H9 (cell line): Measurements from ENCODE around the gene MGAT4A. TPM values are rescaled to one million over a fixed set of nuclear protein-coding genes. Genes with fewer than 3 reads are reported as not detected.

Experiments used
- DNase-seq: peaks from one replicate; pipeline ENCODE4 v3.0.0-alpha.2; 2017
- H2AFZ ChIP-seq: one replicate; pipeline ENCODE4 v1.6.1; 2013; ENCODE audit warnings: mild to moderate bottlenecking, low read length, control low read depth, moderate library complexity
- H2AK5ac ChIP-seq: 2 replicates; pipeline ENCODE4 v1.6.1; 2013; ENCODE audit warnings: low read length, control low read depth, mixed read lengths; ENCODE audit not compliant: insufficient read length
- H2BK120ac ChIP-seq: one replicate; pipeline ENCODE4 v1.6.1; 2013; ENCODE audit warnings: low read depth, mild to moderate bottlenecking, low read length, control low read depth, inconsistent platforms; ENCODE audit not compliant: poor library complexity, severe bottlenecking
- H2BK12ac ChIP-seq: 2 replicates; pipeline ENCODE4 v1.6.1; 2013; ENCODE audit warnings: low read length, control low read depth, mixed read lengths, low read depth; ENCODE audit not compliant: insufficient read length
- H2BK15ac ChIP-seq: 2 replicates; pipeline ENCODE4 v1.6.1; 2013; ENCODE audit warnings: low read depth, low read length, control low read depth
- H2BK20ac ChIP-seq: one replicate; pipeline ENCODE4 v1.6.1; 2013; ENCODE audit warnings: low read depth, mild to moderate bottlenecking, low read length, control low read depth, inconsistent platforms; ENCODE audit not compliant: poor library complexity, severe bottlenecking
- H2BK5ac ChIP-seq: 2 replicates; pipeline ENCODE4 v1.6.1; 2013; ENCODE audit warnings: low read length, control low read depth, mixed read lengths; ENCODE audit not compliant: insufficient read length
- H3K14ac ChIP-seq: 2 replicates; pipeline ENCODE4 v1.6.1; 2013; ENCODE audit warnings: low read length, control low read depth; ENCODE audit not compliant: insufficient read depth
- H3K18ac ChIP-seq: 2 replicates; pipeline ENCODE4 v1.6.1; 2013; ENCODE audit warnings: low read depth, mild to moderate bottlenecking, mixed read lengths, low read length, control low read depth; ENCODE audit not compliant: insufficient read length
- H3K23ac ChIP-seq: 2 replicates; pipeline ENCODE4 v1.6.1; 2013; ENCODE audit warnings: low read length, control low read depth, mixed read lengths, low read depth; ENCODE audit not compliant: insufficient read length
- H3K23me2 ChIP-seq: 2 replicates; pipeline ENCODE4 v1.6.1; 2013; ENCODE audit warnings: low read depth, mild to moderate bottlenecking, mixed read lengths, low read length, control low read depth; ENCODE audit not compliant: insufficient read length, poor library complexity, severe bottlenecking
- H3K27ac ChIP-seq: 2 replicates; pipeline ENCODE4 v1.5.1; 2013; ENCODE audit warnings: low read length, control low read depth, mixed read lengths, low read depth; ENCODE audit not compliant: insufficient read length
- H3K27me3 ChIP-seq: 2 replicates; pipeline ENCODE4 v1.6.1; 2013; ENCODE audit warnings: low read length, control low read depth, inconsistent platforms; ENCODE audit not compliant: insufficient read depth
- H3K4ac ChIP-seq: 2 replicates; pipeline ENCODE4 v1.6.1; 2013; ENCODE audit warnings: low read depth, mild to moderate bottlenecking, control low read depth, inconsistent platforms, low read length, moderate library complexity
- H3K4me1 ChIP-seq: 2 replicates; pipeline ENCODE4 v1.6.1; 2013; ENCODE audit warnings: low read length, control low read depth, inconsistent platforms; ENCODE audit not compliant: insufficient read depth
- H3K4me2 ChIP-seq: 2 replicates; pipeline ENCODE4 v1.6.1; 2013; ENCODE audit warnings: low read length, control low read depth, mixed read lengths; ENCODE audit not compliant: insufficient read length, insufficient read depth
- H3K56ac ChIP-seq: 2 replicates; pipeline ENCODE4 v1.6.1; 2013; ENCODE audit warnings: low read depth, mild to moderate bottlenecking, mixed read lengths, low read length, control low read depth; ENCODE audit not compliant: insufficient read length
- H3K79me1 ChIP-seq: 2 replicates; pipeline ENCODE4 v1.6.1; 2013; ENCODE audit warnings: low read depth, mild to moderate bottlenecking, moderate library complexity, low read length, control low read depth, inconsistent platforms; ENCODE audit not compliant: insufficient read depth, poor library complexity, severe bottlenecking
- H3K79me2 ChIP-seq: 2 replicates; pipeline ENCODE4 v1.6.1; 2013; ENCODE audit warnings: low read length, control low read depth, inconsistent platforms; ENCODE audit not compliant: insufficient read depth
- H3K9ac ChIP-seq: 2 replicates; pipeline ENCODE4 v1.6.1; 2013; ENCODE audit warnings: low read length, control low read depth, mixed read lengths; ENCODE audit not compliant: insufficient read length; ENCODE audit errors: extremely low read depth
- H3K9me3 ChIP-seq: one replicate; pipeline ENCODE4 v1.6.1; 2013; ENCODE audit warnings: low read depth, low read length, inconsistent platforms; ENCODE audit not compliant: control insufficient read depth
- H3T11ph ChIP-seq: one replicate; pipeline ENCODE4 v1.6.1; 2013; ENCODE audit warnings: mild to moderate bottlenecking, low read length, control low read depth, inconsistent platforms
- H4K20me1 ChIP-seq: one replicate; pipeline ENCODE4 v1.6.1; 2013; ENCODE audit not compliant: control insufficient read depth, insufficient read length, insufficient read depth
- H4K5ac ChIP-seq: 2 replicates; pipeline ENCODE4 v1.6.1; 2013; ENCODE audit warnings: low read depth, mild to moderate bottlenecking, mixed read lengths, low read length, control low read depth; ENCODE audit not compliant: insufficient read length
- H4K8ac ChIP-seq: replicated peaks from 2 replicates; pipeline ENCODE4 v1.6.1; 2013; ENCODE audit warnings: low read length, control low read depth, mixed read lengths, low read depth; ENCODE audit not compliant: insufficient read length
- H4K91ac ChIP-seq: 2 replicates; pipeline ENCODE4 v1.6.1; 2013; ENCODE audit warnings: low read depth, mild to moderate bottlenecking, moderate library complexity, mixed read lengths, low read length, control low read depth; ENCODE audit not compliant: insufficient read length
- H3K27ac Mint-ChIP-seq, 3 experiments: 2 replicates in 2 of 3; 3 replicates in 1 of 3; pipeline ENCODE4 v1.8.0; 2020 to 2021; ENCODE audit warnings: mixed read lengths in 3 of 3, mild to moderate bottlenecking in 1 of 3, moderate library complexity in 1 of 3
- H3K27me3 Mint-ChIP-seq: 2 replicates; pipeline ENCODE4 v1.8.0; 2021; ENCODE audit warnings: low read depth, mild to moderate bottlenecking, moderate library complexity, mixed read lengths
- H3K36me3 Mint-ChIP-seq, 3 experiments: 2 replicates in 2 of 3; 3 replicates in 1 of 3; pipeline ENCODE4 v1.8.0; 2020 to 2021; ENCODE audit warnings: low read depth in 3 of 3, mixed read lengths in 3 of 3; ENCODE audit not compliant: insufficient read depth in 1 of 3
- H3K4me1 Mint-ChIP-seq, 2 experiments: 2 replicates each; pipeline ENCODE4 v1.8.0; 2020; ENCODE audit warnings: mixed read lengths in 2 of 2
- H3K4me3 Mint-ChIP-seq, 2 experiments: 2 replicates in 1 of 2; 3 replicates in 1 of 2; pipeline ENCODE4 v1.8.0; 2020 to 2021; ENCODE audit warnings: mild to moderate bottlenecking in 2 of 2, mixed read lengths in 2 of 2, moderate library complexity in 1 of 2
- H3K9me3 Mint-ChIP-seq, 2 experiments: 2 replicates in 1 of 2; 3 replicates in 1 of 2; pipeline ENCODE4 v1.8.0; 2020; ENCODE audit warnings: mild to moderate bottlenecking in 2 of 2, mixed read lengths in 2 of 2, moderate library complexity in 1 of 2
- CTCF ChIP-seq: fragments of 200-600 bp; sonication (generic); conservative IDR thresholded peaks from 3 replicates; pipeline ENCODE4 v1.8.0; 2021; ENCODE audit warnings: antibody characterized with exemption, mild to moderate bottlenecking
- WGBS: extraction: QIAGEN DNeasy Blood & Tissue Kit; methylation state at CpG from one replicate; pipeline ENCODE4 v1.1.7; 2013; ENCODE audit warnings: missing lambda C conversion rate, low lambda C conversion rate, mixed read lengths; ENCODE audit not compliant: insufficient read length; ENCODE audit errors: extremely low coverage; 5-methylcytosine and 5-hydroxymethylcytosine counted together
- total RNA-seq: library from RNA; stranded (reverse); gene quantifications from 2 replicates; pipeline ENCODE4 v1.2.1, GENCODE V29; 2021

Gene MGAT4A
- total RNA-seq, 1 experiment from 2014 or later, result 3.5 TPM

- Histone ChIP-seq H3K9me3 (no peaks in the 10 kb centered on the region), H3K4ac (no peak overlapping the region), H2BK5ac (no peak overlapping the region), H3K18ac (no peak overlapping the region), H3K23ac (no peak overlapping the region), H3K4me2 (no peak overlapping the region), H2AFZ (no peak overlapping the region), H4K91ac (no peak overlapping the region), H4K8ac (no peak overlapping the region), H2BK15ac (no peak overlapping the region), H2BK120ac (no peak overlapping the region), H2BK20ac (no peak overlapping the region), H2AK5ac (no peak overlapping the region), H3T11ph (no peak overlapping the region), H4K5ac (no peak overlapping the region), H3K4me1 (no peaks in the 10 kb centered on the region), H3K79me1 (no peaks in the 10 kb centered on the region), H3K27ac (no peak overlapping the region), H3K9ac (no peak overlapping the region), H3K56ac (no peak overlapping the region), H3K27me3 (no peaks in the 10 kb centered on the region), H3K14ac (no peak overlapping the region), H3K23me2 (no peaks in the 10 kb centered on the region), H4K20me1 (no peaks in the 10 kb centered on the region), H3K79me2 (no peaks in the 10 kb centered on the region), H2BK12ac (no peak overlapping the region)
- Mint-ChIP-seq H3K4me1 (no peaks in the 10 kb centered on the region), H3K4me3 (no peak overlapping the region), H3K9me3 (no peaks in the 10 kb centered on the region; a peak in 1 of 5 replicates), H3K27me3 (peaks cover 2% of the 10 kb centered on the region), H3K27ac (peak overlapping the region in 1 of 3 experiments; percentile 92; a peak in 2 of 7 replicates), H3K36me3 (peaks cover 22 to 79% (median 55%) of the 10 kb centered on the region in 3 experiments; a peak in 6 of 7 replicates)
- DNase-seq, result no peak
- no peak for TF ChIP-seq CTCF
- no CpG with 5 or more reads among the region's 13 CpGs for WGBS
Observed at GRCh38 chr2:98569915-98570314, 161.0 kb downstream of the MGAT4A start.
